ENCODE data around the gene C1orf35.

GRCh38 chr1:228077565-228078330 is 25.4 kb downstream of the C1orf35 start:
- TF ChIP-seq EP300 (IDR thresholded peaks at IDR 0.05): no peak
- no peak for TF ChIP-seq POLR2A (IDR thresholded peaks at IDR 0.05)
- no peak for TF ChIP-seq CTCF (IDR thresholded peaks at IDR 0.05)
